ENCODE data around the gene SIRT3. TPM values are rescaled to one million over a fixed set of nuclear protein-coding genes. Genes with fewer than 3 reads are reported as not detected.

The SIRT3 gene
- total and polyA plus RNA-seq, 4 donors, result 9.9 to 17.1 (median 14.6) TPM

- no peak overlapping the region for H3K4me3 ChIP-seq (ENCODE audit: low read depth in 1 of 3, low read length in 3 of 3)
- no peak overlapping the region for H3K9ac ChIP-seq (ENCODE audit: low read depth in 1 of 2, low read length in 2 of 2)
- H3K4me1 ChIP-seq (ENCODE audit: control insufficient read depth in 4 of 4, insufficient read depth in 4 of 4, low read length in 3 of 4), result peaks cover 5 to 41% (median 28%) of the 10 kb centered on the region in 4 donors
- no peaks in the 10 kb centered on the region for H3K9me3 ChIP-seq (ENCODE audit: control insufficient read depth in 4 of 4, low read length in 3 of 4)
- no peak for DNase-seq (ENCODE audit: low spot score)
- no peaks in the 10 kb centered on the region for H3K27me3 ChIP-seq (ENCODE audit: control insufficient read depth in 4 of 4, insufficient read depth in 4 of 4, low read length in 3 of 4)
- TF ChIP-seq GABPA (IDR thresholded peaks at IDR 0.05 in 1 of 2, conservative IDR thresholded peaks at IDR 0.05 in 1 of 2) (no peak), FOXA2 (IDR thresholded peaks at IDR 0.05) (no peak), TAF1 (conservative IDR thresholded peaks at IDR 0.05) (no peak), ATF3 (IDR thresholded peaks at IDR 0.05) (no peak), HNF4G (IDR thresholded peaks at IDR 0.05) (no peak), JUND (IDR thresholded peaks at IDR 0.05) (no peak)
- H3K27ac ChIP-seq (ENCODE audit: low read depth in 1 of 2, low read length in 2 of 2), result no peak overlapping the region
- H3K36me3 ChIP-seq (ENCODE audit: control insufficient read depth in 4 of 4, insufficient read depth in 3 of 4, low read depth in 1 of 4, low read length in 3 of 4), result no peaks in the 10 kb centered on the region
- 91% methylated on average over 24 of the region's 24 CpGs for WGBS
Observed at GRCh38 chr11:284105-285020, 48.2 kb upstream of the SIRT3 start.

GRCh38 chr11:283405-284104, 47.4 kb upstream of the SIRT3 start:
- H3K27ac ChIP-seq (ENCODE audit: low read depth in 1 of 2, low read length in 2 of 2), result no peak overlapping the region
- 91% methylated on average over 23 of the region's 23 CpGs for WGBS
- no peaks in the 10 kb centered on the region for H3K27me3 ChIP-seq (ENCODE audit: control insufficient read depth in 4 of 4, insufficient read depth in 4 of 4, low read length in 3 of 4)
- no peaks in the 10 kb centered on the region for H3K36me3 ChIP-seq (ENCODE audit: control insufficient read depth in 4 of 4, insufficient read depth in 3 of 4, low read depth in 1 of 4, low read length in 3 of 4)
- no peak overlapping the region for H3K4me3 ChIP-seq (ENCODE audit: low read depth in 1 of 3, low read length in 3 of 3)
- H3K9ac ChIP-seq (ENCODE audit: low read depth in 1 of 2, low read length in 2 of 2), result no peak overlapping the region
- DNase-seq (ENCODE audit: low spot score), result no peak
- peaks cover 9 to 48% (median 33%) of the 10 kb centered on the region in 4 donors for H3K4me1 ChIP-seq (ENCODE audit: control insufficient read depth in 4 of 4, insufficient read depth in 4 of 4, low read length in 3 of 4)
- TF ChIP-seq FOXA2 (IDR thresholded peaks at IDR 0.05), result no peak
- TF ChIP-seq HNF4A (conservative IDR thresholded peaks at IDR 0.05), result no peak
- TF ChIP-seq RAD21 (IDR thresholded peaks at IDR 0.05), result no peak
- no peak for TF ChIP-seq REST (IDR thresholded peaks at IDR 0.05)
- no peak for TF ChIP-seq YY1 (IDR thresholded peaks at IDR 0.05)
- TF ChIP-seq FOXA1 (IDR thresholded peaks at IDR 0.05), result no peak
- TF ChIP-seq MAX (IDR thresholded peaks at IDR 0.05), result no peak
- TF ChIP-seq TAF1 (conservative IDR thresholded peaks at IDR 0.05), result no peak
- TF ChIP-seq ATF3 (IDR thresholded peaks at IDR 0.05), result no peak
- no peak for TF ChIP-seq SP1 (IDR thresholded peaks at IDR 0.05)
- no peak for TF ChIP-seq ZBTB33 (IDR thresholded peaks at IDR 0.05)
- H3K9me3 ChIP-seq (ENCODE audit: control insufficient read depth in 4 of 4, low read length in 3 of 4), result no peaks in the 10 kb centered on the region
